NCI-H460 (cell line): ENCODE measurements around the gene SLC10A7. TPM values are rescaled to one million over a fixed set of nuclear protein-coding genes. Genes with fewer than 3 reads are reported as not detected.

ENCODE experiments used
- DNase-seq: peaks from one replicate; pipeline ENCODE4 v3.0.0-alpha.2; 2016; ENCODE audit warnings: low read depth; ENCODE audit errors: extremely low read depth
- total RNA-seq: library from RNA; depleted of rRNA; stranded (reverse); fragments of >200 nt; shearing (Covaris generic); gene quantifications from 2 replicates; pipeline ENCODE4 v1.2.3, GENCODE V29; 2014

Gene SLC10A7
- total RNA-seq, 1 experiment from 2014 or later, result 10.0 TPM

DNA sequence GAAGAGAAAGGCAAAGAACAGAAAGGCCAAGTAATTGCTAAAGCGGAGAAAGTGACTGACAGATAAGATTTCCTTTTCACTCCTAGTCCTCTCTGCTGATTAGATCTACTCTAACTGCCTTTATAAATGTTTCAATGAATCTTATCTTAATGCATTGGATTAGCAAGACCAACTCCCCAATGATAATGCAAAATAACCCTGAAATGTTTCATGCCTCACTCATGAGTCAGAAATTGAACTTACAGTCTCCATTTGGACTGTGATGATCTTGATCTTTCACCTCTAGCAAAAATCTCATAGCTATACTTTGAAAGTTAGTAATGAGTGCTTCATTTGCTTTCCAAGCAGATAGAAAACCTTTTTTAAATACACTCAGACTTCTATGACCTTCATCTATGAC is 26.5 kb downstream of the SLC10A7 start:
- no peak for DNase-seq

DNA sequence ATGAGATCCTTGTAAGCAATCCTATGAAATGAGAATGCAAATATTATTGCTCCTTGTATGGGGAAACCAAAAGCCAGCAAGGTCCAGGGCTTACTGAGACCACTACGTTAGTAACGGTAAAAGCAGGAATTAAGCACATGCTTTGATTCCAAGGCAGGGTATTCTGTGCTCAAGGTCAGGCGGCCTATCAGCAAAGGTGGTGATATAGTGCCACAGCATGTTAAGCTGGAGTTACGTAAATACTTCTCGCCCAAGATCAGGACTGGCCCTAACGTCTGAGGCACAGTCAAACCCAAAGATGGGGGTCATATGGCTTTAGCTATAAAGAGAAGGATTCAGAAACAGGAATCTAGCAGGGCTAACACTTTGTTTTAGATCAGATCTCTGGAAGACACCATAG is 27.6 kb downstream of the SLC10A7 start:
- DNase-seq, result no peak

GRCh38 chr4:146490106-146490505 is 31.6 kb downstream of the SLC10A7 start:
- no peak for DNase-seq

DNA sequence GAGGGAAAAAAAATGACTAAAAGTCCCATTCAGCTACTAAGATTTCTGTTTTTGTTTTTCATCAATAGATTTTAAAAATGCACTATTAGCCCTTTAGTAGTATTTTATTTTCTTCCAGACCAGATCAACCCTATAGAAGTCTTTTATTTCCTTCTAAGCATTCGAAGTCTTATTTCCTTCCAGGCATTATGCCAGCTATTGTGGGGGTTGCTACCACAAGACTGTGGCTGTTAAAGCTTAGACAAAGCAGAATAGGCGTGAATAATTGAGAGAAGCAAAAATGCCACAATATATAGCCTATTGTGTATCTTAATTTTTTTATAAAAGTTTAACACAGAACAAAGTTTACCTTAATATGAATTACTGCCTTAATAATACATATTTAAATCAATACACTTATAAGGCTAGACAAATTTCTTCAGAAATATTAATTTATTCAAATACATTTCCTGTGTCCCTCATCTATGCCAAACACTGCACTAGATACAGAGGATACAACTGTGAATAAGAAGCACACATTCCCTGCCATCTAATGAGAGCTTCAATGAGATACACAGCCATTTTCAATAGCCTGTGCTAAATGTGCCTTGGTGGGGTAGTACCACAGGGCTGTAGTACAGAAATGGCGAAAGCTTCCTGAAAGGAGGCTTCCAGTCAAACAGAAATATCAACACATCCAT is 33.1 kb downstream of the SLC10A7 start:
- DNase-seq, result no peak

DNA sequence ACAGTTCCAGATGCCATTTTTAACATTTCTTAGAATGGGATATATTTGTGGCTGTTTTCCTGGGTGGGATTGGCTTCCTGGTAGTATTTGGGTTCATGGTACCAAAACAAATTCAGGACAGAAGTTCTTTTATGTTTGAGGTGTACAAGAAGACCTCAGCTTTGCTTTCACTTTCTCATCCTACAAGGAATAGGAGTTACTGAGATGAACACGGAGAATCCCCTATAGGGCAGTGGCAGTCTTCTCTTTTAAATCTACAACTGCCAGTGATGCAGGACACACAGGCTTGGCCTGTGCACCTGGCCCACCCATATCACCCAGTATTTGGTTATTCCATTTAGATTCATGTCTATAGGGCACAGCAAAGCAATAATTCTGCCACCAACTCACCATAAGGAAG is 35.2 kb downstream of the SLC10A7 start:
- no peak for DNase-seq

DNA sequence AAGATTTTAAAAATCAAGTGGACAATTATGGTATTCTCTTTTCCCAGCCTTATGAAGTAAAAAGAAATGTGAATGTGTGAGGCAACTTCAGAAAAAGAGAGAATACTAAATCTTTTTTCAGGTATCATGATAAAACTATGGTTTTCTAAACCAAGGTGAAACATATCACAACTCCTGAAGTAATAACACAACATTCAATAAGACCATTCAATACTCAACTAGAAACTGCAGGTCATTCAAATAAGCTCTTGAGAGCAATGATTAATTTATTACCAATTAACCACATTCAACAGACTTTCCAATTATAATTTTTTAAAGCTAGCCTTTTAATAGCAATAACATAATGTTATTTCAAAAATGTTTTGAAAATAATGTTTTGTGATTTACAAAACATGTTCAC is 35.8 kb downstream of the SLC10A7 start:
- no peak for DNase-seq

- no peak for DNase-seq
Measured at GRCh38 chr4:146482788-146483187, 39.0 kb downstream of the SLC10A7 start.

- no peak for DNase-seq
Measured at GRCh38 chr4:146481246-146481645, 40.5 kb downstream of the SLC10A7 start.

- DNase-seq, result no peak
Measured at GRCh38 chr4:146478009-146478408, 43.7 kb downstream of the SLC10A7 start.

DNA sequence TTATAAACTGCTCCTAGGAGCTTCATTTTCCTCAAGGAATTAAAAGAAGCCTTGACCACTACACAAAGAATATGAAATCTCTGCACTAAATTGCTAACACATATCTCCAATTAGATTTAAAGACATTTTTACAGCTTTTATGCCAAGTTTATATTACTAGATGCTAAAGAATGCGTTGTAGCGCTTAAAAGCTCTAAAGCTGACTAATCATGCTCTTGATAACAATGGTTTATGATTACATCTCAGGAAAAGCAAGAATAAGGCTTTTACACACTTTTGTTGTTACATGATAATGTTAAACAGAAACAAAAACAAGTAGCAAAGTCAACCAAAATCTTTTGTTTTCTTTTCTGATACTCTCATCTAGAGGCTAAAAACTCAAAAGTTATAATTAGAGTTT is 44.7 kb downstream of the SLC10A7 start:
- no peak for DNase-seq

- no peak for DNase-seq
Measured at GRCh38 chr4:146472404-146472803, 49.3 kb downstream of the SLC10A7 start.

GRCh38 chr4:146470604-146471003 is 51.1 kb downstream of the SLC10A7 start:
- DNase-seq, result no peak

GRCh38 chr4:146469022-146469421 is 52.7 kb downstream of the SLC10A7 start:
- DNase-seq, result no peak

GRCh38 chr4:146465628-146466027 is 56.1 kb downstream of the SLC10A7 start:
- DNase-seq, result no peak

GRCh38 chr4:146462251-146462650 is 59.5 kb downstream of the SLC10A7 start:
- no peak for DNase-seq

DNA sequence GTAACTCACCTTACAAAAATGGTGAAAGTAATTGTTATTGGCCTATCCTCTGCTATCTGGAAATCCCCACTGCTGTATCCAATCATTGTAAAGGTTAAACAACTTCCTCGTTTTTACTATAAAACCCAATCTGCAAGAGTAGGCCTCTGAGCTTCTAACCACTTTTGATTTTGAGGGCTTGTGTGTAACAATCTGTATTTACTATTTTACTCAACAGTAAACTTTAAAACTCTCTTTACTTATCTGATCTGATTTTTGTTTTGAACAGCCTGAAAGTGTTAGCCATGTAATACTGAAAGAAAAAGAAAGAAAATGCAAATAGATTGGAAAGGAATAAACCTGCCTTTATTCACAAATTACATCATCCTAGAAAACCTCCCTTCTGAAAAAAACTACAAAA is 63.1 kb downstream of the SLC10A7 start:
- DNase-seq, result no peak

- no peak for DNase-seq
Measured at GRCh38 chr4:146456681-146457080, 65.1 kb downstream of the SLC10A7 start.

DNA sequence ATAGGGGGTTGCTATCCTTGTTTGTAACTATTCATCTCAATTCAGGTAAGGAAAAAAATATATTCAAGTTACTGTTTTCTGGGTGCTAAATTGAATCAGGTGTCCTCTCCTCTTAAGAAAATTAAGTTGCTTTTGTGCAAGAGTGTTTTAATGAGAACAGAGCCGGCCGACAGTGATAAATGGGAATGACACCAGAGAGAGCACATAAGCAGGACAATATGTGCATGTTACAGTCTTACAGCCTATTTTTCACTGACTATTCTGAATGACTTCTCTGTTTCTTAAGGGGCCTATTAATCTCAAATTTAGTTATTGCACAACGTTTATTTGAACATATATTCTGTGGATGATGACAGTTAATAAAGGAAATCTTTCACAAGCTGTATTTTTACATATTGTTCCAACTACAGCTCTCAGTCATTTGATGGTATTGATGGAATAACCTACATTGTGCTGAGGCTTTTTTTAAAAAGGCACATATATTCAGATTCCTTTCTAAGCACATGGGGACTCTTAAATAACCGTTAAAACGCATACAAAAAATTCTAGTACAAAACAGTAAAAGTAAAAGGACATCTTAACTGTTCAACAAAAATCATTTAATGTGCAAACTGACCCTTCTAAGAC is 68.4 kb downstream of the SLC10A7 start:
- DNase-seq, result no peak

- no peak for DNase-seq
Measured at GRCh38 chr4:146450524-146450923, 71.2 kb downstream of the SLC10A7 start.

- DNase-seq, result no peak
Measured at GRCh38 chr4:146446555-146446954, 75.2 kb downstream of the SLC10A7 start.

DNA sequence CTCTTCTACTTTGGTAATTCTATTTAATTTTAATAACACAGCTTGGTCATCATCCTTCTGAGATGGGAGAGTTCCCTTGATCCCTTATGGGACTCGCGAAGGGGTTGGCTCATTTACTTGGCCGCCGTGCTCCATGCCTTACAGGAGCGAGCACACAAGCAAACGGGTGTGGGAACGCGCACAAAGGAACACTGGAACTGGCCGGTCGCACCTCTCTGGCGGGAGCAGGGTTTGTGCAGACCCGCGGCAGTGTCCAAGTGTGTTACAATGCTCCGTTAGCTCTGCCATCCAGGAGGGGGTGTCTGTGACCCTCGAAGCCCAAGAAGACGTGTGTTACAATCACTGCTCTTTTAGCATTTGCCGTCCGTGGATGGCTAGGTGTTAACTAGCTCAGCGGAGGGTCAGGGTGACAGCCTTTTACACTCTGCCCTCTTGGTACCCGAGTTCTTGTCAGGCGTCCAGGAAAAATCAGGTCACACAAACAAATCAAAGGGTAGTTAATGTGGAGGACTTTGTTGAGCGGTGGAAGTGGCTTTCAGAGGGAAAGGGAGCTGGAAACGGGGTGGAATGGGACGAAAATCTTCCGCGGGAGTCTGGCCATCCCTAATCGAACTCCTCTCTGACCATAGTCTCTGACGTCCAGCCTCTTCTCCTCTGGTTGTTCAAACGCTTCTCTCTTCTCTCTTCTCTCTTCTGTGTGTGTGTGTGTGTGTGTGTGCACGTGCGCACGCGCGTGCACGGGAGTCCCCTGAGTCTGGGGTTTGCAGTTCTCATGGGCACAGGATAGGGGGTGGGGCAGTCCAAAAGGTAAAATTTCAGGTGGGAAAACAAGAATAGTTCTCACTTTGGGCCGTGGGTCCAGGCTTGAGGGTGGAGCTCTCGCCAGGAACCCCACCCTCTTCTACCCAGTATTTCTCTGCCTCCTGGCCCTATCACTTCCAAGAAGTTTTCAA is 76.3 kb downstream of the SLC10A7 start:
- no peak for DNase-seq

DNA sequence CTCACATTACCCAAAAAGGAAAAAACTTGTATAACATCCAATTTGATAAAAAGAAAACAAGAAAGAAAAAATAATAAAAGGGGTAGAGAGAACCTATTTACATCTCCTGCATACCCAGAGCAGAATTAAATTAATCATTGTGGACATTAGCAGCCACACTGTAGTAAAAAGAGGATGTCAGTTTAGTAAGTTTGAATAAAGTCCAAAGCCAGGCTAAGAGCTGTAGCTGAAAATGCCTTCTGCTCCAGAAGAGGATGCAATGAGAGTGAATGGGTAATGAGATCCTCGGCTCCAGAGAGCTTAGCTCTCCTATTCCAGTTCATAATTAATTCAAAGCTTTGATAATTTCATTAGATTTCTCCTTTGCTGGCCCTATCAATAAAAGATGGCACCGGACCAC is 78.2 kb downstream of the SLC10A7 start:
- no peak for DNase-seq
